Glutamatergic neuron (in vitro differentiated cells): ENCODE results near the gene CD164. TPM values are rescaled to one million over a fixed set of nuclear protein-coding genes. Genes with fewer than 3 reads are reported as not detected.
A peak's percentile ranks its signal among the peaks of the same experiment; 100 is the strongest.

Experiments used
- DNase-seq: peaks from one replicate; pipeline ENCODE4 v3.0.0; 2022
- H3K27ac Mint-ChIP-seq: one replicate; pipeline ENCODE4 v1.8.0; 2020; ENCODE audit warnings: mild to moderate bottlenecking, mixed read lengths, inconsistent platforms; ENCODE audit not compliant: unreplicated experiment
- H3K27me3 Mint-ChIP-seq: one replicate; pipeline ENCODE4 v1.8.0; 2020; ENCODE audit warnings: mild to moderate bottlenecking, moderate library complexity, mixed read lengths, inconsistent platforms; ENCODE audit not compliant: unreplicated experiment
- H3K36me3 Mint-ChIP-seq: one replicate; pipeline ENCODE4 v1.8.0; 2020; ENCODE audit warnings: mild to moderate bottlenecking, mixed read lengths, inconsistent platforms; ENCODE audit not compliant: unreplicated experiment
- H3K4me1 Mint-ChIP-seq: one replicate; pipeline ENCODE4 v1.8.0; 2020; ENCODE audit warnings: mild to moderate bottlenecking, low read depth, mixed read lengths, inconsistent platforms; ENCODE audit not compliant: unreplicated experiment
- H3K4me3 Mint-ChIP-seq: one replicate; pipeline ENCODE4 v1.8.0; 2020; ENCODE audit warnings: mild to moderate bottlenecking, mixed read lengths, inconsistent platforms; ENCODE audit not compliant: unreplicated experiment
- H3K9me3 Mint-ChIP-seq: one replicate; pipeline ENCODE4 v1.8.0; 2020; ENCODE audit warnings: mild to moderate bottlenecking, moderate library complexity, mixed read lengths, inconsistent platforms; ENCODE audit not compliant: unreplicated experiment
- CTCF ChIP-seq: fragments of 200-600 bp; sonication (generic); IDR thresholded peaks from one replicate; pipeline ENCODE4 v1.5.0; 2021; ENCODE audit not compliant: partially characterized antibody, unreplicated experiment
- total RNA-seq: library from RNA; stranded (reverse); fragmentation: NEBNext Ultra II Directional; extraction: Animal tissue kit (Norgen Biotek cat#: 25700); gene quantifications from one replicate; pipeline ENCODE4 v1.2.1, GENCODE V29; 2021; ENCODE audit not compliant: unreplicated experiment

Gene CD164
- total RNA-seq, 1 donor from 2014 or later = 45.5 TPM

- Mint-ChIP-seq H3K4me3 (peak overlapping the region; percentile 96), H3K9me3 (peaks cover 4% of the 10 kb centered on the region), H3K27me3 (peaks cover 8% of the 10 kb centered on the region), H3K27ac (no peak overlapping the region), H3K4me1 (peaks cover 15% of the 10 kb centered on the region), H3K36me3 (peaks cover 6% of the 10 kb centered on the region)
- no peak for DNase-seq
- TF ChIP-seq CTCF = no peak
Measured at GRCh38 chr6:109379711-109380110, 2.6 kb downstream of the CD164 start.

GRCh38 chr6:109377717-109378116, 4.5 kb downstream of the CD164 start:
- peaks cover 10% of the 10 kb centered on the region for H3K36me3 Mint-ChIP-seq
- no peak for DNase-seq
- no peak overlapping the region for H3K27ac Mint-ChIP-seq
- no peak overlapping the region for H3K4me3 Mint-ChIP-seq
- peaks cover 15% of the 10 kb centered on the region for H3K4me1 Mint-ChIP-seq
- TF ChIP-seq CTCF = no peak
- H3K27me3 Mint-ChIP-seq = peaks cover 4% of the 10 kb centered on the region
- peaks cover 4% of the 10 kb centered on the region for H3K9me3 Mint-ChIP-seq

GRCh38 chr6:109374326-109374892, 7.9 kb downstream of the CD164 start:
- H3K9me3 Mint-ChIP-seq = no peaks in the 10 kb centered on the region
- H3K27ac Mint-ChIP-seq = no peak overlapping the region
- peaks cover 10% of the 10 kb centered on the region for H3K36me3 Mint-ChIP-seq
- DNase-seq = no peak
- H3K4me1 Mint-ChIP-seq = peaks cover 5% of the 10 kb centered on the region
- H3K4me3 Mint-ChIP-seq = no peak overlapping the region
- TF ChIP-seq CTCF = no peak
- H3K27me3 Mint-ChIP-seq = peaks cover 2% of the 10 kb centered on the region

GRCh38 chr6:109373762-109374161, 8.5 kb downstream of the CD164 start:
- Mint-ChIP-seq H3K36me3 (peaks cover 10% of the 10 kb centered on the region), H3K9me3 (no peaks in the 10 kb centered on the region), H3K27ac (no peak overlapping the region), H3K4me3 (no peak overlapping the region), H3K27me3 (peaks cover 2% of the 10 kb centered on the region), H3K4me1 (no peaks in the 10 kb centered on the region)
- no peak for DNase-seq
- TF ChIP-seq CTCF = no peak

GRCh38 chr6:109373331-109373730, 8.9 kb downstream of the CD164 start:
- no peak for DNase-seq
- peaks cover 10% of the 10 kb centered on the region for H3K36me3 Mint-ChIP-seq
- H3K9me3 Mint-ChIP-seq = no peaks in the 10 kb centered on the region
- TF ChIP-seq CTCF = no peak
- H3K27me3 Mint-ChIP-seq = peaks cover 2% of the 10 kb centered on the region
- no peak overlapping the region for H3K27ac Mint-ChIP-seq
- no peak overlapping the region for H3K4me3 Mint-ChIP-seq
- H3K4me1 Mint-ChIP-seq = no peaks in the 10 kb centered on the region
